GM20431 (cell line): ENCODE results near the gene CASK.

Source experiments
- in situ Hi-C: fragments of 300-500 bp; cut with MseI, MboI; formaldehyde crosslinking; loops from one replicate; pipeline ENCODE4 v1.15.0; 2020; ENCODE audit warnings: low sequenced_read_pairs; ENCODE audit not compliant: unreplicated experiment

Gene CASK

DNA sequence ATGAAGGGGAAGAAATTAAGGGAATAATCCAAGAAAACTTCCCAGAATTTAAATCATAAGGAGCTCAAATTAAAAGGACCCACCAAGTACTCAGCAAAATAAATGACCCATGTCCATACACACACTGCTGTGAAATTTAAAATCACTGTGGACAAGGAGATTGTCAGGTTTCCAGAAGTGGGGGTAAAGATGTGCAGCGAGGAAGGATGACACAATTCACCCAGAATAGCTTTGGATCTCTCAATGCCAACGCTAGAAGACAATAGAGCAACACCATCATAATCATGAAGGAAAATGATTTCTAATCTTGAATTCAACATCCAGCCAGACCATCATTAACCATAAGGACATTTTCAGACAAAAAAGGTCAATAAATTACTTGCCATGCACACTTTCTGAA lies 65.7 kb downstream of the CASK start:
- in situ Hi-C loops = no loop called here

GRCh38 chrX:41846714-41847113 lies 76.6 kb downstream of the CASK start:
- in situ Hi-C loops = no loop called here

DNA sequence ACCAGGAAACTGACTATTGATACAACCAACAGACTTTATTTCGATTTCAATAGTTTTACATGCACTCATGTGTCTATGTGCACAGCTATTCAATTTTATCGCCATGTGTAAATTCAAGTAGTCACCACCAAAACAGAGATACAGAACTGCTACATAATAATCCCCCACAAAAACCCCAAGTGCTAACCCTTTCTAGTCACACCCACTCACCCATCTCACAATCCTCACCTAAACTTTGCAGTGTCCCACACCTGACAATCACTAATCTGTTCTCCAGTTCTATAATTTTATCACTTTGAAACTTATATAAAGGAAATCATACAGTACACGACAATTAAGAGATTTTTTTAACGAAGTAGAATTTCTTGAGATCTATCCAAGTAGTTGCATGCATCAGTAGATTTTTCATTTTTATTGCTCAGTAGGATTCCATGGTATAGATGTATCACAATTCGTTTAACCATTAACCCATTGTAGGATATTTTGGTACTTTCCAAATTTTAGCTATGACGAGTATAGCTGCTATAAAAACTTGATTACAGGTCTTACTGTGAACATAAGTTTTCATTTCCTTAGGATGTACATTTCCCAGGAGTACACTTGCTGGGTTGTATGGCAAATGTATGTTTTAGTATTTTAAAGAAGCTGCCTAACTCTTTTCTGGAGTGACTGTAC lies 85.9 kb downstream of the CASK start:
- in situ Hi-C loops = no loop called here

DNA sequence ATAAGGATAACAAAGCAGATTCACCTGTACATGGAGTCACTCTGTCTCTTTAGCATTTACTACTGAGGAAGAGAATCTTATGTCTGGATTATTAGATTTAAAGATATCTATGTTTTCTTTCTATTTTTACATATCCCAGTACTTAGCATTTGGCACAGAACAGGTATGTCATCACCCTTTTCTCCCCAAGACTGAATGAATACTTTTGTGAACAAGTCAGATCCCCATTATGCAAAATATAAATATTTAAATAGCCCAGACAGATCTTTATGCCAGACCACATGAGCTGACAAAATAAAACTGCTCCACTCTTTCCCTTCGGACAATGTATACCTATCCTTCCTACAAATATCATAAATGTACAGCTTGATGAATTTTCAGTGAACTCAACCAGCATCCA lies 94.5 kb downstream of the CASK start:
- in situ Hi-C loops = no loop called here

- in situ Hi-C loops = no loop called here
These were observed 95.5 kb downstream of the CASK start for GRCh38 chrX:41827886-41828285.

- in situ Hi-C loops = no loop called here
These were observed 97.6 kb downstream of the CASK start for GRCh38 chrX:41825796-41826195.

DNA sequence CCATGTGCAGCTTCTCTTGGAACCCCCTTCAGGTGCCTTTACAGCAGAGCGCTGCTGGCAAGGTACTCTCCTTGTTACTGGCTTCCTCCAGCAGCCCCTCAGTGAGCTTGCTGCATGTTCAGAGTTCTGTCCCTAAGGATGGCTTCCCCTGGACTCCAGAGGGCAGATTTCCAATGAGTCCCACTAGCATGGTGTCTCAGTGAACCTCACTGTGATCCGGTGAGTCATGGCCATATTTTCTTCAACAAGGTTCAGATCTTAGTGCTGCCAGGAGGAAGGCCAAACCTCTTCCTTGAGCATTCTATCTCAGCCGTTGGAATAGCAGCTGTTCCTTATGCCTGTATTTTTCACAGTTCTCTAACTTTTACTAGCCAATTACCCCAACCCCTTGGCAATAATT lies 98.8 kb downstream of the CASK start:
- in situ Hi-C loops = no loop called here

- in situ Hi-C loops = no loop called here
These were observed 100.0 kb downstream of the CASK start for GRCh38 chrX:41823402-41823801.

DNA sequence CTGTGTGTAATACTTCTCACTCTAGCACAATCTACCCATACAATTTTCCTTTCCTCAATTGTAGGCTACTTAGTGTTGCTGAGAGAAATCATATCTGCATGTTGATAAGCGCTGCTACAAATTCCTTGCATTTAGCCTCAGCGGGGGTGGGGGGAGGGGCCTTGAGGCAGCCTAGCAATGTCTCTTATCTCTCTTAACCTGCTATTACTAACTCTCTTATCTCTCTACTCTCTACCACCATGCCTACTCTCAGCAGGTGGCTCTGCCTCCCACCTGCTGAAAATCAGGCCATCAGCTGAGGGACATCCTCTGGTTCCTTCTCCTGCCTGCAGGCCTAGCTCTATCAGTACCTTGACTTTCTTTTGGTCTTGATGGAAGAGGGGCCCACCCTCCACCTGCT lies 100.5 kb downstream of the CASK start:
- in situ Hi-C loops = no loop called here

DNA sequence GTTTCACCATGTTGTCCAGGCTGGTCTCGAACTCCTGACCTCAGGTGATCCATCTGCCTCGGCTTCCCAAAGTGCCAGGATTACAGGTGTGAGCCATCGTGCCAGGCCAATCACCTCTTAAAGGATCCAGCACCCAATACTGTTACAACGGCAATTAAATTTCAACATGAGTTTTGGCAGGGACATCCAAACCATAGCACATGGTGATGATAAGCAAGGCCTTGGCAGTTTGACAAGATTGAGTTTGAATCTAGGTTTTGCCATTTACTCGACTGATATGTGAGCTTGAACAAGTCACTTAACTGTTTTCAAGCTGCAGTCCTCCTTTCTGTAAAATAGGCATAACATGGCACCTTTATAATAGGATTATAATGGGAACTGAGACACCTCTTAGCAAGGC lies 115.3 kb downstream of the CASK start:
- in situ Hi-C loops = no loop called here

- in situ Hi-C loops = no loop called here
These were observed 120.4 kb downstream of the CASK start for GRCh38 chrX:41802958-41803357.

DNA sequence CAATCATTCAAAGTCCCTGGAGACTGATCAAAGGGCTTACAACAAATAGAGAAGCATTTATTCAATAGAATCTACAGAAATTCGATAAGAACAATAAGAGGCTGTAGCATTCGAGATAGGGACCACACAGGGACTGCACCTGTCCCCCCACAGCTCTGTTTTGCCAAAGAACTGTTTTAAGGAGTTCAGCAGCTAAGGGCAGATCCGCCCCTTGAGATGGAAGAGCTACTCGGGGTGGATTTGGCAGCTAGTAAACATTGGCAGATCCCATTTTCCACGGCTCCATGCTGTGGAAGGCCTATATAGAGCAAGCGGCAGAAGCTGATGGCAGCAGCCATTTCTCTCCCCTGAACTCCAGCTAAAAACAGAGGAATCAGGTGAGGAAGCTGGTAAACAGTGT lies 123.7 kb downstream of the CASK start:
- in situ Hi-C loops = no loop called here

- in situ Hi-C loops = no loop called here
These were observed 126.8 kb downstream of the CASK start for GRCh38 chrX:41796577-41796976.

DNA sequence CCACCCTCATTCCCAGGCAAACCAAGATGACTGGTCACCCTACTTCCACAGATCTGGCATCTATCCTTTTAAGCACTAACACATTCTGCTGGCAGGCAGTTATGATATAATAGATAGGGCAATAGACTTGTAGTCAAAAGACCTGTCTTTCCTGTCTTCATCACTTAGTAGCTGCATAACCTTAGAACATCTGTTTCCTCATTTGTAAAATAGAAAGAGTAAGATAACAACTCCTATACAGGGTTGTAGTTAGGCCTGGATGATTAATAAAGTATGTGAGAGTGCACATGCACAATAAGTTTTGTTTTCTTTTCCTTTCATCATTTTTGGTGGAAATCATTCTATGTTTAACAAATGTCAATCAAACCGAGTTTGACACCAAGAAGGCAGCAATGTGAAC lies 127.3 kb downstream of the CASK start:
- in situ Hi-C loops = no loop called here

- in situ Hi-C loops = no loop called here
These were observed 134.0 kb downstream of the CASK start for GRCh38 chrX:41789374-41789773.

- in situ Hi-C loops = no loop called here
These were observed 137.7 kb downstream of the CASK start for GRCh38 chrX:41785685-41786084.

DNA sequence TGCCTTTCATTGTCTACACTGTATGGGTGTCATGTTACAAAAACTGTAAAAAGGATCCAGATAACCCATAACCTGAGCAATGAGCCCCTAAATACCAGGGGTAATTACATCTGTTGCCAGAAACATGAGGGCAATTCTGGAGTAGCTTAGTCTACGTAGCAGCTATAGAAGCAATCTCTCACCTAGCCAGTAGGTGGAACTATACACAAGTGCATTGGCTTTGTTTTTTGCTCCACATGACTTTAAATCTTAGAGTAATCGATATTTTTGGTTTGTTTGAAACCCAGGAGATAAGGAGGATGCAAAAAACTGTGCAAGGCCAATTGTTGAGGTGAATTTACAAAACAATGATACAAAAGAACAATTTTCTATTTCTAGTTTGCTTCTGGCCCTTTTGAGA lies 141.9 kb downstream of the CASK start:
- in situ Hi-C loops = no loop called here

- in situ Hi-C loops = no loop called here
These were observed 143.4 kb downstream of the CASK start for GRCh38 chrX:41779941-41780340.

GRCh38 chrX:41779030-41779564 lies 144.3 kb downstream of the CASK start:
- in situ Hi-C loops = no loop called here

DNA sequence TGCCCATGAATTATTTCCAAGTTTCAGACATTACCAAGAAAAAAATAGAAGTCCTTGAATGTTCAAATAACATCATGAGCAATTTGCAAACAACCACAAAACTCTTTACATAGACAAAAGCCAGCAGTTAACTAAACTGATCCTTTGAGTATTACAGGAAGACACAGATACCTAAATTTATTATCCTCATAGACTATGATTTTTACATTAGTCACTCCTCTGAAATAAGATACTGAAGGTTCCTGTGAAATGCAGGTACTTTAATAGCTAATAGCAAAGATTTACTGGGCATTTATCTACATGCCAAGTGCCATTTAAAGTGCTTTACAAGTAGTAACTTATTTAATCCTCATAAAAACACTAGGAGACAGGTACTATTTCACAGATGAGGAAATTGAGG lies 161.7 kb downstream of the CASK start:
- in situ Hi-C loops = no loop called here

DNA sequence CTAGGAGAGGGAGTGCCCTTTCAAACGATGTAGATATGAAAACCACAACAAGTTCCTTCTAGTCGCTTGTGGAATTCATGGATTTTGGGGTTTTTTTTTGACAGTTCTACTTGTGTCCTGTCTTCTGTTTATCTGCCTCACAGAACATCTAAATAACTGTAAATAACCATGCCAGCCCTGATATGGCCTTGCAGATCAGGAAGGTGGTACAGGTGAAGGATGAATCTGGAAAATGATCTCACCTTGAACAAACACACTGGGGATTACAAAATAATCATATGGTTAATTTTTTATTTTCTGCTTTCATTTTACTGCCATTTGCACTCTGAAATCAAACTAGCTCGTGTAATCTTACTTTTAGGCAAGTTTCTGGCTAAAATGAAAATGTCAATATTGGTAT lies 162.2 kb downstream of the CASK start:
- in situ Hi-C loops = no loop called here

DNA sequence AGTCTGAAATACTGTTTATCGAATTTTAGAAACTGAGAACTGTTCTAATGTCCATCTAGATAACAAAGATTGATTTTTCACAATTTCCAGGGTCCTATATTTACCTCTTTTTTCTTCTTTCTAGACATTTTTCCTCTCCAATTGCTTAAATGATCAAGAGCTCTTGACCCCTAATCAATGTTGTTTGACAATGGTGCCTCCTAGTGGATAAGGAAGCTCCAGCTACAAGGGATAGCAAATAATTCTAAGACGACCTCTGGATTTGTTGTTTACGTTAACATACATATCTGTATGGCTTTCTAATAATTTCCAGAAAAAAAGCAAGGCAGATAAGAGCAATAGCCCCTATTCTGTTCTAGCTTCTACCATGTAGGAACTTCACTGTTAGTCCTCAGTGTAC lies 163.5 kb downstream of the CASK start:
- in situ Hi-C loops = no loop called here
